MM.1S (cell line): ENCODE data around the gene STAG3.

Experiments
- CTCF ChIP-seq: fragments of 300-600 bp; sonication (generic); IDR thresholded peaks from 2 replicates; pipeline ENCODE4 v1.5.1; 2016; ENCODE audit warnings: antibody characterized with exemption, low read length, mixed read lengths
- EZH2 ChIP-seq: fragments of 300-600 bp; sonication (generic); optimal IDR thresholded peaks from 2 replicates; pipeline ENCODE3; 2017; ENCODE audit warnings: low read depth, mild to moderate bottlenecking, antibody characterized with exemption, low read length, mixed read lengths

GRCh38 chr7:100155553-100156317, 22.0 kb upstream of the STAG3 start:
- TF ChIP-seq CTCF = no peak
- TF ChIP-seq EZH2 = no peak
